Left colon (tissue), 2 donors: ENCODE measurements around the gene INF2. TPM values are rescaled to one million over a fixed set of nuclear protein-coding genes. Genes with fewer than 3 reads are reported as not detected.
A peak's percentile ranks its signal among the peaks of the same experiment; 100 is the strongest.
"Not testable (repeated sequence)": the region's sequence is repeated elsewhere in the genome, so short reads cannot be mapped to it uniquely, and the experiment has no call there.

Experiments
- ATAC-seq: fragments of 200-7000 bp; cut with Tn5 transposase; one replicate; pipeline ENCODE4 v1.9.1; 2020; ENCODE audit warnings: mild to moderate bottlenecking, moderate library complexity
- DNase-seq, 2 donors: peaks; one replicate each; pipeline ENCODE4 v3.0.0-alpha.2; 2020
- intact Hi-C, 2 donors: fragments of 100-400 bp; cut with DNase I in 1 of 2; cut with micrococcal nuclease in 1 of 2; formaldehyde crosslinking; loops; one replicate each; pipeline versions ENCODE4 v1.11.2 to v1.14.0; 2022; cut with DNase I, micrococcal nuclease
- long read RNA-seq: library from polyadenylated mRNA; unstranded; transcript quantifications from one replicate; pipeline ENCODE4 v2.0.0, GENCODE V29; 2021
- total RNA-seq, 2 donors: library from RNA; stranded (reverse); fragmentation: NEBNext Ultra II Directional; extraction: Animal tissue kit (Norgen Biotek cat#: 25700); gene quantifications; one replicate each; pipeline ENCODE4 v1.2.1, GENCODE V29; 2021
- donor health status: DM: no; HTN: no; CAD: no.
- donor health status: DM: yes; HTN: yes; CAD: no.

Gene INF2
- total RNA-seq, result 100 to 1,000 TPM; 187 to 203 TPM
- long read RNA-seq, transcript INF2-204 (5 exons, 1,689 nt), result major isoform, 16 of 209 reads
- long read RNA-seq, partial matches to known transcripts, result 145 of 209 reads
- long read RNA-seq, other reads (novel, unspliced or antisense), result 48 of 209 reads

DNA sequence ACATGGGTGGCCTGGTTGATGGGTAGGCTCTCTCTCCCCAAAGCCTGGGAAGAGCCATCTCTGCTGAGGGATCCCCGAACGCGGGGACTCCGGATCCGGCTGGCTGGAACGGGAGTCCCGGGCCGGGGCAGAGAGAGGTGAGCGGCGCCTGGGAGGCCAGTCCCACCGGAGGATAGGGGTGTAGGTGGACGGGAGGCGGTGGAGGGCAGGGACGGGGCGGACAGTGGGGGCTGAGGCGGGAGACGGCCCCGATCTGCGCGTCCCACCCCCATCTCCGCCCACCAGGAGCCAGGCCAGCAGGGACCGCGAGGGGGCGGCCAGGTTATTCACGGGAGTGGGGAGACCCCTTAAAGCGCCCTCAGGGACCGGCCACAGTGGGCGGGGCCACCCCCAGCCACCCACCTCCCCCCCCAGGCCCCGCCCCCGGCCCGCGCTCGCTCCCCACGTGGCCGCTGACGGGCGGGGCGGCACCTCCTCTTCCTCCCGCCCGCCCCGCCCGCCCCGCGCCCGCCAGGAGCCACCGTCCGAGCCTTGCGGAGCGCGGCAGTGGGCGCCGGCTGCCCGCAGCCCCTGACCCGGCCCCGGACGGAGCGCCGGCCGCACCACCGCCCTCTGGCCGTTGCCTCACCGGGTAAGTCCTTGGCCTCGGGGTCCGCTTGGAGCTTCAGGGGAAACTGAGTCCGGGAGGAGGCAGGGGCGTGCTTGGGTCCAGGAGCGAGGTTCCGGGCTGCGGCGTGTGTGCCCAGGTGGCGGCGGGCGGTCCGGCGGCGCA lies at the start of gene INF2:
Gene INF2 (plus strand): TSS at position 510 of the 772 bp plus-strand sequence. CDS start 11,748 bp downstream, outside the sequence.
- ATAC-seq, result peak; percentile 50
- intact Hi-C loops, result no loop called here
- peak; percentile 64 to 83 for DNase-seq

DNA sequence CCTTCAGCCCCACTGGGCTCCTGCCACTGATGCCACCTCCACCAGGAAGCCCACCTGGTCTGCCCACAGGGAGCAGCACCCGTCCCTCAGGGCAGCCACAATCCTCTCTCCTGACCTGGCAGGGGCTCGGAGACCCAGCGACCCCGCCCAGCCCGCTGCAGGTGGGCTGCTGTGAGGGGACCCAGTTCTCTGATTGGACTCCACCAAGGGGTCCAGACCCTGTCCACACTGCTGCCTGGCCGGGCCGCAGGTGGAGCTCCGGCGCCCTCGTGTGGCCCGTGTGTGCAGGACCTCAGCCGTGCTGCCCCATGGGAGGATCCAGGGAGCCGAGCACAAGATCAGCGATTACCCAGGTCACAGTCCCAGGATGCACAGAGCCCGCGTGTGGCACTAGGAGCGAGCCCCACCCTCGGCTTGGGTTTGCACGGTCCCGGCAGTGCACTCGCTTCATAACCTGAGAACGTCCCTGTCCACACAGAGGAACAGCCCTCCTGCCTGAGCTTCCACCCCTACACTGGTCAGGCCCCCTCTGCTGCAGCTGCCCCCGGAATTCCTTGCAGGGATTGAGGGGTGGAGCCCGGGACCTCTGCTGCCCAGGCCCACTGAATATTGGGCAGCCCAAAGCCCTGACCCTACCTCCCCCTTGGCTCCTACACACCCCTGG lies 49.4 kb upstream of the INF2 start:
- ATAC-seq (peak; percentile 94), DNase-seq (peak in 1 of 2 donors; percentile 75)
- intact Hi-C loops, result no loop called here

DNA sequence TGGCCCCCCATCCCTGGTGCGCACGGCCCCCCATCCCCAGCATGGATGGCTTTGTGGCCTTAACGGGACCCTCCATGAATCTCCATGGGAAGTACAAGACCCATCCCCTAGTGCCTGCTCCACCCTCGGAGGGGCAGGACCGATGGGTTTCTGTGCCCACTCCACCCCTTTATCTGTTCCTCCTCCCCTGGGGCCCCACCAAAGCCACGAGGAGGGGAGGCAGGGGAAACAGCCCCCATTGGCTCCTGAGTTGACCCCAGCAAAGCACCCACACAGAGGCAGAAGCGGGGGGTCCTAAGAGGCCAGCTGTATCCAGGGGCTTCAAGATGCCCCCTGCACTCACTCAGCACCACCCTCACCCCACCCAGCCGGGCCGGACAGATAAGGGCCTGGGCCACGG lies 48.7 kb upstream of the INF2 start:
- intact Hi-C loops, result no loop called here
- DNase-seq (no peak), ATAC-seq (no peak)

DNA sequence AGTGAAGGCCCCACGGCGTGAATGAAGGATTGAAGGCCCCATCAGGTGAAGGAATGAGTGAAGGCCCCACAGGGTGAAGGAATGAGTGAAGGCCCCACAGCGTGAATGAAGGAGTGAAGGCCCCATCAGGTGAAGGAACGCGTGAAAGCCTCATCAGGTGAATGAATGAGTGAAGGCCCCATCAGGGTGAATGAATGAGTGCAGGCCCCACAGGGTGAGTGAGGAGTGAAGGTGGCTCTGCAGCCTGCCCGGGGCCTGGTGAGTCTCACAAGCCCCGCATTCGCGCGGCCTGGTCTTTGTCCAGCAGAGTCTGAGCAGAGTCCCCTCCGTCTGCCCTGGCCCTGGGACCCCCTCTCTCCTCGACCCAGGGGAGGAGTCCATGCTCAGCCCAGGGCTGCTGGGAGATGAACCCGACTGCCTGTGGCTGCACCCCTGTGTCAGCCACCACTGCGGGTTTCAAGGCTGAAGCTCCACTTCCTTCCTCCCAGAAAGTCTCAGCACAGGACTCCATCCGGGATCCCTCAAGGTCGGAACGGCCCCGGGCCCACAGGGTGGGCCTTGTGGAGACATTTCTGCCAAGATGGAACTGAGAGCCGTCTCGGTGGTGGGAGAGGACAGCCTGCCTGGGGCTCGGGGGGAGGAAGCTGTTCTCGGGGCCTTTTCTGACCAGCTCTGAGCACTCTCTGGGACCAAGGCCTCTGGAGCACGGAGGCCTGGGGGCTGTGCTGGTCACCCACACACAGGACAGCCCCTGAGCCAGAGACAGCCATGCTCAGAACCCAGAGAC lies 47.5 kb upstream of the INF2 start:
- no peak for ATAC-seq
- intact Hi-C loops, result no loop called here
- DNase-seq, result no peak

DNA sequence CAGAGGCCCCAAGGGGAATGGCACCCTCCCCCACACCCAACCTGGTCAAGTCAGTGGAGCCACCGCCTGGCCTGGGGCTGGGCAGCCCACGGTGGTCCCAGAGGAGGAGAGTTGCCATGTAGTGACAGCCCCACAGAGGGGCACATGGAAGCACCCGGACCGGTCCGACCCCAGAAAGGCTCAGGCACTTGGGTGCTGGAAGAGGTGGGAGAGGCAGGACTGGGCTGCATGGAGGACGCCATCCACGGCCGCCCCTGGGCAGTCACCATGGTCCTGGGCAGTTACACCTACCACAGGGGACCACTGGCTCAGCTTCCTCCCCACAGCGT lies 46.9 kb upstream of the INF2 start:
- intact Hi-C loops, result no loop called here
- DNase-seq (no peak), ATAC-seq (no peak)

DNA sequence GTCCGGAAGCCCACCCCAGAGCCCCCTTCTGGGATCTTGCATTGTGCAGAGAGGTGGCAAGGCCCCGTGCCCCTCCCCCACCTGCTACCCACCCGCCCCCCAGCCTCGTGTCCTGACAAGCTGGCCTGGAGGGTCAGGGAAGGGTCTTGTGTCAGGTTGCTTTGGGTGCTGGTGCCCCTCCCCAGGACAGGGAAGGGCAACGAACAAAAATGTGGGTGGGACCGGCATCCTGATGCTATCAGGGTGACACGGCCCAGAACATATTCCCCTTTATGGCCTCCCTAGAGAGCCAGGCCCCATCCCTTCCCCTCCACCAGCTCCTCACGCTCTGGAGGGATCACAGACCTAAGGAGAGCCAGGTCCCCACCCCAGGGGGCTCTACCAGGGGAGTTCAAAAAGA lies 46.1 kb upstream of the INF2 start:
- ATAC-seq (no peak), DNase-seq (no peak)
- intact Hi-C loops, result no loop called here

DNA sequence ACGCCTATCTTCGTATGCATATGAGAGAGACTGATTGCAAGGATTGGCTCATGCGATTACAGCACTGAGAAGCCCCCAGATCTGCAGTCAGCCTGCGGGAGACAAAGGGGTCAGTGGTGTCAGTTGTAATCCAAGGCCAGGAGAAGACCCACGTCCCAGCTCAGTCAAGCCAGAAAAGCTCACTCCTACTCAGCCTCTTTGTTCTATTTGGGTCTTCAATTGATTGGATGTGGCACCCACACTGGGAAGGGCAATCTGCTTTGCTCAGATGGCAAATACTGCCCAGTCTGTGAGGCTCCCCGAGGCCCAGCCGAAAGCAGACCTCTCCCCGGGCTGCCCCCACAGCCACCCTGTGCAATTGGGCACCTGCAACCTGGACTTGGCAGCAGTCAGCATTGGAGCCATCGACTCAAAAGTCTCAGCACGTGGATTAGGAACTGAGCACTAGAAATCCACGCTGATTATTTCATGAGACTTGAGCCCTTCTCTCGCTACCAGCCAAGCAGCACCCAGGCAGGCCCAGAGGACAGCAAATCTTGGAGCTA lies 45.3 kb upstream of the INF2 start:
- intact Hi-C loops, result no loop called here
- ATAC-seq (no peak), DNase-seq (no peak)

DNA sequence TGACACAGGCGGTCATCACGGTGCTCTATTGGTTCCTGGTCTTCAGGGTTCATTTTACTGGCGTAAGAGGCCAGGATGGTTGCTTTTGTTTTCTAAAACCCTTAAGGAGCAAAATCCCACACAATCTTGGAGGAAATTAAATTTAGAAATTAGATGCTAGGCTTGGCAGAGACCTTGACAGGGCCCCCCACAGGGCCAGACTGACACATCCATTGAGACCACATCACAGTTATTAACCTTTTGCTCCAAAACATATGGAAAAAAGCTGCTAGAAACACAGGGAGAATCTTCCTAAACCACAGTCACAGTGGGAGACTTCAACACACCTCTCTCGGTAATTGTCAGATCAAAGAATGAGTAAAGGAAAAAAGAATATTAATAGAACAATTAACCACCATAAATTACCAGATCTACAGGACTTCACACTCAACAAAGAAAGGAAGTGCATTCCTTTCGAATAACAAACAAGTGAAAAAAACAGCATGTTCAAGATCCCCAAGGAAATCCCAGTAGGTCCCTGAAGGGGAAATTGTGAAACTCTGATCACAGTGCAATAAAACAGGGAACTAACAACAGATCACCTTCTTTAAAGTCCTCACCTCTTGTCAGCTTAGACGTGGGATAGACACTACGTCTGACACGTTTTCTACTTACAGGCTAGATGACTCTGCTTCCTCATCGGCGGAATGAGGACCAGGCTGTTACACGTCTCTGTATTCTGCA lies 44.6 kb upstream of the INF2 start:
- DNase-seq, result no peak
- intact Hi-C loops, result no loop called here

DNA sequence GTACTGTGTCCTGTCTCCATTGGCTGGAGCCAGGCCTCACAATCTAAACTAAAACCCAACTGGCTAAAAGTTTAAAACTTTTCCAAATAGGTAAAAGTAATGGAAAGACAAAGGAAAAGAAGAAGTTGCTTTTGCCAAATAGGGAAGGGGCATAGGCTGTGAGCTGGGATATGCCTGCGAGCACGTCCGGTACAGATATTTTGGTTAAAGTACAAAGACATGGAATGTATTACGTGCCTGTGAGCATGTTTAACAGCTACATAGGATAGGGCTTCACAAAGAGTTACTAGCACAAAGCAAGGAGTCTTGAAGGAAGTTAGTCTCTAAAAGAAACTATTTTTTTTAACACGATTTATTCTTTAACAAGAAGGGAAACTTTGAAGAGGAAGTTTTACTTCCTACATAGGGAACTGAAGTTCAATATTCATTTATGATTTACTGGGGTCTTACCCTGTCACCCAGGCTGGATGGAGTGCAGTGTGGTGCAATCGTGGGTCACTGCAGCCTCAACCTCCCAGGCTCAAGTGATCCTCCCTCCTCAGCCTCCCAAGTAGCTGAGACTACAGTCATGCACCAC lies 41.9 kb upstream of the INF2 start:
- ATAC-seq (no peak), DNase-seq (no peak)
- intact Hi-C loops, result no loop called here

More for the DNA sequence above, 44.6 kb upstream of the INF2 start:
- no peak for ATAC-seq

DNA sequence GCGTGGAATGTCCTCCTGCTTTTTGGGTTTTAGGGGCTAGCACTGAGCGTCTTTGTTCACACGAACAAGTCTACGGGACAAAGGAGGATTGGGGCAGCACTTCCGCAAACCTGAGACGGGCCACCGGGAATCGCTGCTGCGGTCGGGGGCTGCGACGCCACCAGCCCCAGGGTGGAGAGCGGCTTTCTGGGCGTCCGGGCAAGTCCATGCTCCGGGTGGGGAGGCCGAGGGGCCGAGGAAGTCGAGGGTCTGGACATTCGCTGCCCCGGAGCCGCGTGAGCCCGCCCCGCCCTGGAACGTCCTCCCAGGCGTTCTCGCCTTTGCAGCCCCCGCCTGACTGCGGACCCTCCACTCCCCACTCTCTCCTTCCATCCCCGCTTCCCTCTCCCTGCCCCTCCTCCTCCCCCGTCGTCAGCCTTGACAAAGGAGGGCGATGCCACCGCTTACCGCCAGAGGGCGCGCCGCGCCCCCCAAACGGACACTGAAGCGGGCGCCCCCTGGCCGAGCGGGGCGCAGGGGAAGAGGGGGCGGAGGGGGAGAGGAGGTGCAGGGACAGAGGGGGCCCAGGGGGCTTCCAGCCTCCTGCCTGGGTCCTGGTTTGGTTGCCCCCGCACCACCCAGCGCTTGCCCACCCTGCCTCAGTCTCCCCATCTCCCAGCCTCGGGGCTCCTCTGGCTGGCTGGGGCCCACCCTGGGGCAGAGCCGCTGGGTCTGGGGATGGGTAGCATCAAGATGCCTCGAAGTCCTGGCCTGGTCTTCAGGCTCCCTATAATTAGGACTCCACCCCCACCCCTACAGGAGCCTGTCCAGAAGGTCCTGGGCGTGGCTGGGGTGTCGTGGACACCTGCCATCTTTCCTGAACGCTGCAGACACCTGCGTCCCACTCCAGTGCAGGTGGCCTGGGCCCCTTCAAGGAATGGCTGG lies 39.1 kb upstream of the INF2 start:
- DNase-seq (peak in 1 of 2 donors; percentile 73), ATAC-seq (peak; percentile 84)
- intact Hi-C loops, result loop anchor here (5.0 kb wide), 1 partner anchor 57 kb away; no protein-coding TSS in a partner anchor

DNA sequence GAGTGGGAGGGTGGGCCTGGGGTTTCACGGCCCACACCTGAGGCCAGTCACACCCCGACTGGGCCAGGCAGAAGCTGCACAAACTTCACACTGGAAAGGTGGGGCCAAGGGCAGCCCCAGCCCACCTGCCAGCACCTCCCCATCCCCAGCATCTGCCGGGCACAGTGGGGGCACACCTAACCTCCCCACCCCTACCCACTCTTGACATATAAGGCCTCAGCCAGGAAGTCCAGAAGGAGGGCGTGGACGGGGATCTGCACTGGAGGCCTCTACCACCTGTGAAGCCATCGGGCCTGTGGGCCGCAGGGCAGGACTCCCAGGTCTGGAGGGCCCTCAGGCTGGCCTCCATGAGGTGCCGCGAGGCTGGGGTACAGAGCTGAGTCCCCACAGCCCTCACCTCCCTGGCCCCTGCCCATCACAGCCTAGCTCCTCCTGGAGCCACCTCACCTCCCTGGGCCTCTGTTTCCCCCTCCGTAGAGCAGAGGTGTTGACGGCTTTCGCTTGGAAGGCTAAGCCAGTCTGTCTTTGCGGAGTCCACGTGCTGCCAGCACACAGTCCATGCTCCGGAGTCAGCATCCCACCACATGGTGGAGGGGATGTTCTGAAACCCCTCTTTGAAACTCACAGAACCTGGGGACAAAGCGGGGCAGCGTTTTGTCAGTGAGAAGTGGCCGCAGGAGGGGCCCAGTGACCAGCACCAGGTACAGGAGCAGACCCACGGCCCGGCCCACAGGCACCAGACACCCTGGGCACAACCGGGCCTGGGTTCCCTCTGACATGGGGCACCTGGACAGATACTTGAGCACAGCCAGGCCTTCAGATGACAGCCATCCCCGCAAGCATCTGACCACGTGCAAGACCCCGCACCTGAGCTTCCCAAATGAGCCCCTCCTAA lies 38.2 kb upstream of the INF2 start:
- DNase-seq, result no peak
- peak; percentile 32 for ATAC-seq
- intact Hi-C loops, result loop anchor here (5.0 kb wide), 1 partner anchor 56 kb away; no protein-coding TSS in a partner anchor

DNA sequence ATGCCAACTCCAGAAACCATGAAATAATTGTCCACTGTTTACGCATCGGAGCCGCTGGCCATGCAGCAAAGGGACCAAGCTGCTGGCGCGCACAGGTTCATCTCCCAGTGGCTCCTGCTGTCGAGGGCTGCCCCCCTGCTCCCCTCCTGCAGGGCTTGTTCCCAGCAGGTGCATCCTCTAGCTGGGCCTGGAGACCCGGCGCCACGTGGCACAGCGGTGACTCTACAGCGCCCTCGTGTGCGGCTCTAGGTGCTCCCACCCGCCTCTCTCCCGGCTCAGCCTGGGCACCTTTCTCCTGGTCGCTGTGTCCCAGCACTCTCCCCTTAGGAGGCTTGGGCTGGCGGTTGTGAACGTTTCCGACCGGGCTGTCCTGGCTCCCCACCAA lies 37.5 kb upstream of the INF2 start:
- intact Hi-C loops, result loop anchor here (5.0 kb wide), 1 partner anchor 55 kb away; no protein-coding TSS in a partner anchor
- no peak for DNase-seq
- ATAC-seq, result no peak

DNA sequence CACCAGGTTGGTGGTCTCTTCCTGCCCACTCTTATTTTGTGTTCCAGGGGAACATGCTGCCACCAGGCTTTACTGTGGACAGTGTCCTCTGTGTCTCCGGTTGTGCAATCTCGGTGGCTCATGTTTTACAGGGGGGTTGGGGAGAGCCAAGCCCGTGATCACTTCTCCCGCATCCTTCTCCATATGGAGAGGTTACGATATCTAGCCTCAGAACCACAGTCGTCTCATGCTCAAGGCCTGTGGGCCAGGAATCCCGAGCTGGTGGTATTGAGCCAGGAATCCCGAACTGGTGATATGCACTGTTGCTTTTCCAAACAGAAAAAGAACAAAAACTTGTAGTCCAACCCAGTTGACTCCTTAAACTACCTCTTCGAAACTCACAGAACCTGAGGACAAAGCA lies 37.0 kb upstream of the INF2 start:
- intact Hi-C loops, result loop anchor here (5.0 kb wide), 1 partner anchor 55 kb away; no protein-coding TSS in a partner anchor
- ATAC-seq (no peak), DNase-seq (no peak)

DNA sequence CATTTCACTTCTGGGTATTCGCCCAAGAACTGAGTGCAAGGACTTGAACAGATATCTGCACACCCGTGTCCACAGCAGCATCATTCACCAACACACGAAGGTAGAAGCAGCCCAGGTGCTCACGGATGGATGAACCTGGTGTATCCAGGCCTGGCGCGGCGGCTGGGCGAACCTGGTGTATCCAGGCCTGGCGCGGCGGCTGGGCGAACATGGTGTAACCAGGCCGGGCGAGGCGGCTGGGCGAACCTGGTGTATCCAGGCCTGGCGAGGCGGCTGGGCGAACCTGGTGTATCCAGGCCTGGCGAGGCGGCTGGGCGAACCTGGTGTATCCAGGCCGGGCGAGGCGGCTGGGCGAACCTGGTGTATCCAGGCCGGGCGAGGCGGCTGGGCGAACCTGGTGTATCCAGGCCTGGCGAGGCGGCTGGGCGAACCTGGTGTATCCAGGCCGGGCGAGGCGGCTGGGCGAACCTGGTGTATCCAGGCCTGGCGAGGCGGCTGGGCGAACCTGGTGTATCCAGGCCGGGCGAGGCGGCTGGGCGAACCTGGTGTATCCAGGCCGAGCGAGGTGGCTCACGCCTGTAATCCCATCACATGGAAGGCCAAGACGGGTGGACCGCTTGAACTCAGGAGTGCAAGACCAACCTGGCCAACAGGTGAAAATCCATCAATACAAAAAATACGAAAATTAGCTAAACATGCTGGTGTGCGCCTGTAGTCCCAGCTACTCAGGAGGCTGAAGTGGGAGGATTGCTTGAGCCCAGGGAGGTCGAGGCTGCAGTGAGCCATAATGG lies 36.1 kb upstream of the INF2 start:
- DNase-seq, ATAC-seq: not testable (repeated sequence)
- intact Hi-C loops, result loop anchor here (5.0 kb wide), 1 partner anchor 54 kb away; no protein-coding TSS in a partner anchor

DNA sequence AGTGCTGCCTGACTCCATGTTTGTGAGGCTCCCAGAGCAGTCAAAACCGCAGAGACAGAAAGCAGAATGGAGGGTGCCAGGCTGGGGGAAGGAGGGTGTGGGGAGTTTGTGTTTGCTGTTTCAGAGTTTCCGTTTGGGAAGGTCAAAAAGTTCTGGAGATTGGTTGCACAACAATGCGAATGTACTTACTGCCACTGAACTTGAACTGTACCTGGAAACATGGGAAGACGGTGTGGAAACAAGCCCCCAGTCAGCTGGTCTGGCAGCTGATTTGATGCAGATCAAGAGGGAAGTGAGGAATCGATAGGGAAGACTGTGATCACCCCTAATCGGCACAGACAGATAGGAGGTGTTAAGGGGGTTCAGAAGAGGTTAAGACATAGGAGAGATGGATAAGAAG lies 35.3 kb upstream of the INF2 start:
- intact Hi-C loops, result loop anchor here (5.0 kb wide), 1 partner anchor 53 kb away; no protein-coding TSS in a partner anchor
- DNase-seq (no peak), ATAC-seq (no peak)
